Measurements from ENCODE around the gene DUS1L.

The DUS1L gene

DNA sequence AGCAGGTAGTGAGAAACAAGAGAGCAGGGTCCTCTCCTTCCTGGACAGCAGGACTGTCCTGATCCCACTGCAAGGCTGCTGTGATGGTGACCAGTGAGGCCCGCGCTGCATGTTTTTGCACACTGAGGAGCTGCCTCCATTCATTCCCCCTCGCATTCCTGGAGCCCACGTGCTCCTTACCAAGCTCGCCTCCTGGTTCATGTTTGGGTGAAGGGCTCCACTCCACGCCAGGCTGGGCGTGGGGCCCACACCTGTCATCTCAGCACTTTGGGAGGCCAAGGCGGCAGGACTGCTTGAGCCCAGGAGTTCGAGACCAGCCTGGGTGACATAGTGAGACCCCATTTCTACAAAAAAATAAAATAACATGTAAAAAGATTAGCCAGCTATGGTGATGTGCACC lies 47.8 kb upstream of the DUS1L start:
- no peaks in the 10 kb centered on the region for H3K4me1 ChIP-seq (ENCODE audit: low read length)
- no peaks in the 10 kb centered on the region for H3K36me3 ChIP-seq (replicated peaks; ENCODE audit: low read depth, low read length)
- no peak overlapping the region for H3K27ac ChIP-seq (ENCODE audit: low read length)
- no peak overlapping the region for H3K9ac ChIP-seq (ENCODE audit: low read length)
- TF ChIP-seq, protein P1, sequence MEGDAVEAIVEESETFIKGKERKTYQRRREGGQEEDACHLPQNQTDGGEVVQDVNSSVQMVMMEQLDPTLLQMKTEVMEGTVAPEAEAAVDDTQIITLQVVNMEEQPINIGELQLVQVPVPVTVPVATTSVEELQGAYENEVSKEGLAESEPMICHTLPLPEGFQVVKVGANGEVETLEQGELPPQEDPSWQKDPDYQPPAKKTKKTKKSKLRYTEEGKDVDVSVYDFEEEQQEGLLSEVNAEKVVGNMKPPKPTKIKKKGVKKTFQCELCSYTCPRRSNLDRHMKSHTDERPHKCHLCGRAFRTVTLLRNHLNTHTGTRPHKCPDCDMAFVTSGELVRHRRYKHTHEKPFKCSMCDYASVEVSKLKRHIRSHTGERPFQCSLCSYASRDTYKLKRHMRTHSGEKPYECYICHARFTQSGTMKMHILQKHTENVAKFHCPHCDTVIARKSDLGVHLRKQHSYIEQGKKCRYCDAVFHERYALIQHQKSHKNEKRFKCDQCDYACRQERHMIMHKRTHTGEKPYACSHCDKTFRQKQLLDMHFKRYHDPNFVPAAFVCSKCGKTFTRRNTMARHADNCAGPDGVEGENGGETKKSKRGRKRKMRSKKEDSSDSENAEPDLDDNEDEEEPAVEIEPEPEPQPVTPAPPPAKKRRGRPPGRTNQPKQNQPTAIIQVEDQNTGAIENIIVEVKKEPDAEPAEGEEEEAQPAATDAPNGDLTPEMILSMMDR (IDR thresholded peaks at IDR 0.05; ENCODE audit: low read depth, low read length), result no peak
- no peak for TF ChIP-seq EZH2phosphoT487 (IDR thresholded peaks at IDR 0.05; ENCODE audit: low read depth)
- no peak overlapping the region for H3K4me3 ChIP-seq (ENCODE audit: low read length)
- H4K20me1 ChIP-seq (ENCODE audit: insufficient read depth, low read length), result no peaks in the 10 kb centered on the region
- no peak overlapping the region for H3K4me2 ChIP-seq (ENCODE audit: low read length)
- H3K79me2 ChIP-seq (ENCODE audit: low read length), result no peaks in the 10 kb centered on the region
- no peaks in the 10 kb centered on the region for H3K9me3 ChIP-seq (ENCODE audit: insufficient read depth, low read length)
- no peaks in the 10 kb centered on the region for H3K27me3 ChIP-seq (ENCODE audit: low read depth, low read length)
- no peak overlapping the region for H2AFZ ChIP-seq (ENCODE audit: low read depth, low read length)

DNA sequence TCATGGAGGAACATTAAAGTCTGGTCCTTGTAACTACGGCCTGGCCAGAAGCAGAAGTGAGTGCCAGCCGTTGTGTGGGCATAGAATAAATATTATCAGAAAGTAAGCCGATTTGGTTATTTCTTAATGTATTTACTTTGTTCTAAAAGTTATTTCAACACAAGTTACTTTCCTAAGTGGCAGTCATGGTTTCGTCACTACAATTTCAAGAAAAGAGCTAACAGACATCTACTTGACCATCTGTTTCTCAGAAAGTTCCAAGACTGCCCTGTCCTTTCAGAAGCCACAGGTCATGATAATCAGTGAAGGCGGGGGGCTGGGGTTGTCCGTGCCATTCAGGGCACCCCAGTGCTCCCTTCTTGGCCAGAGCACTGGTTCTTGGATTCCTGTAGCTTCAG lies 47.3 kb upstream of the DUS1L start:
- no peak overlapping the region for H3K4me2 ChIP-seq (ENCODE audit: low read length)
- TF ChIP-seq, protein P1 (IDR thresholded peaks at IDR 0.05; ENCODE audit: low read depth, low read length), result no peak
- no peak for TF ChIP-seq EZH2phosphoT487 (IDR thresholded peaks at IDR 0.05; ENCODE audit: low read depth)

DNA sequence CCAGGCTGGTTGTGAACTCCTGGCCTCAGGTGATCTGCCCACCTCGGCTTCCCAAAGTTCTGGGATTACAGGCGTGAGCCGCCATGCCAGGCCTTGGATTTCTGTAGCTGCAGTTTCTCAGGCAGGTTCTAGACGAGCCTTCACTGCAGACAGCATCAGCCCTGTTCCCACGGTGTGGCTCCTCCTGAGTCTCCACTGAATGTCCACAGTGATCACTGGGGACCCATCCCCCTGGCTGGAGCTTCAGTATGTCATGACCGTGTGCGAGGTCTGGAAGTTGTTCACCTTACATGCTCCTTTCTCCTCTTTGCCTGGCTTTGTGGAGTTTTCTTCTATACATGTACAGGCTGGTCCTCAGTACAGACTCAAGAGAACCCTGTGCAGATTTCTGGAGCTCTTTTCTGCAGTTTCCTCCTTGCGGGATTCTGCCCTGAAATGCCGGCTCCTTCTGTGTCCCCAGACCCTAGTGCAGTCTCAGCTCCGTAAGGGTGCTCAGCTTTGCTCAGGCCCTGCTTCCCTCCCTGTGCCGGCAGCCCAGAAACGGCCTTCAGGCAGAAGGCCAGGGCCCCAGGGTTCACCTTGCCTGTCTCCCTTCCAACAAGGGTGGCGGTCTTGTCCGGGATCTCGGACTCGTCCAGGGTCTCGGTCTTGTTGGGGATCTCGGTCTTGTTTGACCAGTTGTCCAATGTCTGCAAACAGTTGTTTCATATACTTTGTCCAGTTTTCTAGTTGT lies 46.7 kb upstream of the DUS1L start:
- H3K4me3 ChIP-seq (ENCODE audit: low read length), result no peak overlapping the region
- H3K79me2 ChIP-seq (ENCODE audit: low read length), result no peaks in the 10 kb centered on the region
- no peak for TF ChIP-seq EZH2phosphoT487 (IDR thresholded peaks at IDR 0.05; ENCODE audit: low read depth)
- H3K4me2 ChIP-seq (ENCODE audit: low read length), result no peak overlapping the region
- H3K9me3 ChIP-seq (ENCODE audit: insufficient read depth, low read length), result no peaks in the 10 kb centered on the region
- H3K27me3 ChIP-seq (ENCODE audit: low read depth, low read length), result no peaks in the 10 kb centered on the region
- H3K9ac ChIP-seq (ENCODE audit: low read length), result no peak overlapping the region
- no peak overlapping the region for H3K27ac ChIP-seq (ENCODE audit: low read length)
- H4K20me1 ChIP-seq (ENCODE audit: insufficient read depth, low read length), result no peaks in the 10 kb centered on the region
- no peaks in the 10 kb centered on the region for H3K36me3 ChIP-seq (replicated peaks; ENCODE audit: low read depth, low read length)
- H3K4me1 ChIP-seq (ENCODE audit: low read length), result no peaks in the 10 kb centered on the region
- no peak overlapping the region for H2AFZ ChIP-seq (ENCODE audit: low read depth, low read length)

More for the DNA sequence above, 47.3 kb upstream of the DUS1L start:
- H3K36me3 ChIP-seq (replicated peaks; ENCODE audit: low read depth, low read length), result no peaks in the 10 kb centered on the region
- H3K79me2 ChIP-seq (ENCODE audit: low read length), result no peaks in the 10 kb centered on the region
- no peaks in the 10 kb centered on the region for H3K9me3 ChIP-seq (ENCODE audit: insufficient read depth, low read length)
- no peak overlapping the region for H3K27ac ChIP-seq (ENCODE audit: low read length)
- H3K4me1 ChIP-seq (ENCODE audit: low read length), result no peaks in the 10 kb centered on the region
- no peaks in the 10 kb centered on the region for H4K20me1 ChIP-seq (ENCODE audit: insufficient read depth, low read length)
- H3K4me3 ChIP-seq (ENCODE audit: low read length), result no peak overlapping the region
- H3K27me3 ChIP-seq (ENCODE audit: low read depth, low read length), result no peaks in the 10 kb centered on the region
- no peak overlapping the region for H2AFZ ChIP-seq (ENCODE audit: low read depth, low read length)
- H3K9ac ChIP-seq (ENCODE audit: low read length), result no peak overlapping the region

DNA sequence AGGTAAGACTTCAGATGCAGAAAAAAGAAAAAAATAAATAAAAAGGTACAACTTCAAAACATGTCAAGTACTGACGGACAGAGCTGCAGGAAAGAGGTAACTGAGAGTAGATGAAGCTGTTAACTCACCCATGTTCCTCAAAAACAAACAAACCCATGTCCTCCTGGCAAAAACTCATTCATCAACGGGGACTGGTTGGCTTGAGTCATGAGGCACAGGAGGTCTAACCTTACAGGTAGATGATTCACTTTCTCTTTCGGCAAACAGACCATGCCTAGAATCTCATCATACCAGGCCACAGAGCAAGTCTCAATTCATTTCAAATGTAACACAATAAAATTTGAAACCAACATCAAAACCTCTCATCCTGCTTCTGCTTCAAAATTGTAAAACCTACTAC lies 44.7 kb upstream of the DUS1L start:
- no peak overlapping the region for H3K4me3 ChIP-seq (ENCODE audit: low read length)
- H3K4me2 ChIP-seq (ENCODE audit: low read length), result no peak overlapping the region
- no peak for TF ChIP-seq EZH2phosphoT487 (IDR thresholded peaks at IDR 0.05; ENCODE audit: low read depth)
- TF ChIP-seq, protein P1 (IDR thresholded peaks at IDR 0.05; ENCODE audit: low read depth, low read length), result no peak
- no peak overlapping the region for H3K9ac ChIP-seq (ENCODE audit: low read length)
- no peak overlapping the region for H2AFZ ChIP-seq (ENCODE audit: low read depth, low read length)
- no peaks in the 10 kb centered on the region for H3K36me3 ChIP-seq (replicated peaks; ENCODE audit: low read depth, low read length)
- no peak overlapping the region for H3K27ac ChIP-seq (ENCODE audit: low read length)
- H3K9me3 ChIP-seq (ENCODE audit: insufficient read depth, low read length), result no peaks in the 10 kb centered on the region
- peaks cover 16% of the 10 kb centered on the region for H3K4me1 ChIP-seq (ENCODE audit: low read length)
- no peaks in the 10 kb centered on the region for H3K79me2 ChIP-seq (ENCODE audit: low read length)
- H4K20me1 ChIP-seq (ENCODE audit: insufficient read depth, low read length), result no peaks in the 10 kb centered on the region
- no peaks in the 10 kb centered on the region for H3K27me3 ChIP-seq (ENCODE audit: low read depth, low read length)
